PFSK-1 (cell line): ENCODE results near the gene PPP2R2C.

Source experiments
- FOXP2 ChIP-seq: optimal IDR thresholded peaks from 2 replicates; pipeline ENCODE3; 2011; ENCODE audit warnings: borderline replicate concordance, control low read depth, inconsistent platforms; ENCODE audit not compliant: insufficient read depth; ENCODE audit errors: extremely low read length, extremely low read depth
- POLR2AphosphoS5 ChIP-seq: IDR thresholded peaks from 2 replicates; pipeline ENCODE4 v1.6.1; 2012; ENCODE audit warnings: low read depth, mild to moderate bottlenecking, control low read depth, low read length, moderate library complexity
- REST ChIP-seq, 2 experiments: IDR thresholded peaks; 2 replicates each; pipeline versions ENCODE4 v1.6.1 to v1.8.0; 2011 to 2012; ENCODE audit warnings: low read depth in 2 of 2, low read length in 2 of 2, control low read depth in 1 of 2, inconsistent platforms in 1 of 2, mild to moderate bottlenecking in 1 of 2, moderate library complexity in 1 of 2; ENCODE audit not compliant: insufficient read depth in 1 of 2
- SIN3A ChIP-seq: IDR thresholded peaks from 2 replicates; pipeline ENCODE4 v1.6.1; 2012; ENCODE audit warnings: mild to moderate bottlenecking, low read length, moderate library complexity, borderline replicate concordance; ENCODE audit not compliant: insufficient read depth
- TAF1 ChIP-seq: IDR thresholded peaks from 2 replicates; pipeline ENCODE4 v1.6.1; 2012; ENCODE audit warnings: low read length, control low read depth, borderline replicate concordance; ENCODE audit not compliant: insufficient read depth

Gene PPP2R2C

GRCh38 chr4:6506616-6507140 lies 34.3 kb upstream of the PPP2R2C start:
- no peak for TF ChIP-seq POLR2AphosphoS5
- no peak for TF ChIP-seq TAF1
- TF ChIP-seq REST (IDR thresholded peaks at IDR 0.05; ENCODE audit: insufficient read depth in 1 of 2, low read depth in 2 of 2, low read length in 2 of 2), result no peak
- TF ChIP-seq SIN3A, result no peak
- TF ChIP-seq FOXP2, result no peak

GRCh38 chr4:6504900-6505496 lies 32.6 kb upstream of the PPP2R2C start:
- TF ChIP-seq POLR2AphosphoS5, result no peak
- TF ChIP-seq SIN3A, result no peak
- no peak for TF ChIP-seq REST (IDR thresholded peaks at IDR 0.05; ENCODE audit: insufficient read depth in 1 of 2, low read depth in 2 of 2, low read length in 2 of 2)
- no peak for TF ChIP-seq TAF1
- TF ChIP-seq FOXP2, result no peak

GRCh38 chr4:6502747-6503465 lies 30.5 kb upstream of the PPP2R2C start:
- TF ChIP-seq SIN3A (no peak), REST (IDR thresholded peaks at IDR 0.05; ENCODE audit: insufficient read depth in 1 of 2, low read depth in 2 of 2, low read length in 2 of 2) (no peak), TAF1 (no peak), FOXP2 (no peak), POLR2AphosphoS5 (no peak)

- TF ChIP-seq TAF1, result no peak
- TF ChIP-seq REST (IDR thresholded peaks at IDR 0.05; ENCODE audit: insufficient read depth in 1 of 2, low read depth in 2 of 2, low read length in 2 of 2), result no peak
- TF ChIP-seq SIN3A, result no peak
- TF ChIP-seq POLR2AphosphoS5, result no peak
- TF ChIP-seq FOXP2, result no peak
These were observed 29.7 kb upstream of the PPP2R2C start for GRCh38 chr4:6502147-6502546.
